MM.1S (cell line): ENCODE measurements around the gene RAPGEF6.

ENCODE experiments used
- DNase-seq: peaks from one replicate; pipeline ENCODE4 v3.0.0-alpha.2; 2015
- H2AFZ ChIP-seq: fragments of 300-600 bp; sonication (generic); 2 replicates; pipeline ENCODE4 v1.6.0; 2016; ENCODE audit warnings: antibody characterized with exemption, low read length
- H3F3A ChIP-seq: fragments of 300-600 bp; sonication (generic); 2 replicates; pipeline ENCODE4 v1.6.1; 2016; ENCODE audit warnings: mild to moderate bottlenecking, antibody characterized with exemption, low read length, moderate library complexity, mixed read lengths; ENCODE audit not compliant: insufficient read depth
- H3K27ac ChIP-seq: fragments of 300-600 bp; sonication (generic); 2 replicates; pipeline ENCODE4 v1.5.1; 2016; ENCODE audit warnings: mild to moderate bottlenecking, low read length
- H3K27me3 ChIP-seq: fragments of 300-600 bp; sonication (generic); replicated peaks from 2 replicates; pipeline ENCODE4 v1.6.0; 2016; ENCODE audit warnings: low read length; ENCODE audit not compliant: insufficient read depth
- H3K36me3 ChIP-seq: fragments of 300-600 bp; sonication (generic); replicated peaks from 2 replicates; pipeline ENCODE4 v1.6.1; 2016; ENCODE audit warnings: mild to moderate bottlenecking, low read length, mixed read lengths; ENCODE audit not compliant: insufficient read depth
- H3K4me1 ChIP-seq: fragments of 300-600 bp; sonication (generic); 2 replicates; pipeline ENCODE4 v1.6.1; 2016; ENCODE audit warnings: low read length, mixed read lengths
- H3K4me2 ChIP-seq: fragments of 300-600 bp; sonication (generic); 2 replicates; pipeline ENCODE4 v1.6.0; 2016; ENCODE audit warnings: low read depth, low read length
- H3K4me3 ChIP-seq: fragments of 300-600 bp; sonication (generic); 2 replicates; pipeline ENCODE4 v1.5.1; 2016; ENCODE audit warnings: low read length, mixed read lengths
- H3K79me2 ChIP-seq: fragments of 300-600 bp; sonication (generic); 2 replicates; pipeline ENCODE4 v1.6.1; 2016; ENCODE audit warnings: mixed run types, low read length, mixed read lengths
- H3K9ac ChIP-seq: fragments of 300-600 bp; sonication (generic); 2 replicates; pipeline ENCODE4 v1.6.1; 2016; ENCODE audit warnings: low read length, mixed read lengths
- H3K9me2 ChIP-seq: fragments of 300-600 bp; sonication (generic); replicated peaks from 2 replicates; pipeline ENCODE4 v1.6.1; 2016; ENCODE audit warnings: mild to moderate bottlenecking, low read length, mixed read lengths; ENCODE audit not compliant: insufficient read depth
- H3K9me3 ChIP-seq: fragments of 300-600 bp; sonication (generic); replicated peaks from 2 replicates; pipeline ENCODE4 v1.6.1; 2016; ENCODE audit warnings: mild to moderate bottlenecking, low read length, mixed read lengths; ENCODE audit not compliant: insufficient read depth
- H4K20me1 ChIP-seq: fragments of 300-600 bp; sonication (generic); 2 replicates; pipeline ENCODE4 v1.6.1; 2016; ENCODE audit warnings: mild to moderate bottlenecking, low read length, moderate library complexity, mixed read lengths; ENCODE audit not compliant: insufficient read depth
- EZH2 ChIP-seq: fragments of 300-600 bp; sonication (generic); optimal IDR thresholded peaks from 2 replicates; pipeline ENCODE3; 2017; ENCODE audit warnings: low read depth, mild to moderate bottlenecking, antibody characterized with exemption, low read length, mixed read lengths
- EZH2phosphoT487 ChIP-seq: fragments of 300-600 bp; sonication (generic); IDR thresholded peaks from 2 replicates; pipeline ENCODE4 v1.6.1; 2018; ENCODE audit warnings: antibody characterized with exemption, low read length
- TF ChIP-seq, protein P1 (sequence below): fragments of 300-600 bp; sonication (generic); IDR thresholded peaks from 2 replicates; pipeline ENCODE4 v1.5.1; 2016; ENCODE audit warnings: antibody characterized with exemption, low read length, mixed read lengths

RAPGEF6 gene

DNA sequence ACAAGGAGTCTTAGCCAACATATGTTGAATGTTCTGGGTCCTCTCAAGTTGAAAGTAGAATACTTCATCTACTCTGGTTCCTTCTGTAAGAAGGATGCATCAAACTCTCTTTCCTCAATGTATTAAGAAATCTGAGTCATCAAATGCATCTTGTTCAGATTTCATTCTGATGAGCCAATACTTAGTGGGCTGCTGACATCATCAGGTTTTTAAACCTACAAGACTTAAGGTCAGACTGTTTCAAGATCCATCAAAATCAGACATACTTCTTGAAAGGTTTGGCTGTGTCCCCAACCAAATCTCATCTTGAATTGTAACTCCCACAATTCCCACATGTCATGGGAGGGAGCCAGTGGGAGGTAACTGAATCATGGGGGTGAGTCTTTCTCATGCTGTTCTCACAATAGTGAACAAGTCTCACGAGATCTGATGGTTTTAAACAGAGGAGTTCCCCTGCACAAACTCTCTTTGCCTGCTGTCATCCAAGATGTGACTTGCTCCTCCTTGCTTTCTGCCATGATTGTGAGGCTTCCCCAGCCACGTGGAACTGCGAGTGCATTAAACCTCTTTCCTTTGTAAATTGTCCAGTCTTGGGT, 168.8 kb downstream of the RAPGEF6 start:
- no peaks in the 10 kb centered on the region for H3F3A ChIP-seq
- H3K4me2 ChIP-seq: no peak overlapping the region
- no peak overlapping the region for H3K4me3 ChIP-seq
- H3K27me3 ChIP-seq: no peaks in the 10 kb centered on the region
- no peak overlapping the region for H2AFZ ChIP-seq
- TF ChIP-seq, protein P1, sequence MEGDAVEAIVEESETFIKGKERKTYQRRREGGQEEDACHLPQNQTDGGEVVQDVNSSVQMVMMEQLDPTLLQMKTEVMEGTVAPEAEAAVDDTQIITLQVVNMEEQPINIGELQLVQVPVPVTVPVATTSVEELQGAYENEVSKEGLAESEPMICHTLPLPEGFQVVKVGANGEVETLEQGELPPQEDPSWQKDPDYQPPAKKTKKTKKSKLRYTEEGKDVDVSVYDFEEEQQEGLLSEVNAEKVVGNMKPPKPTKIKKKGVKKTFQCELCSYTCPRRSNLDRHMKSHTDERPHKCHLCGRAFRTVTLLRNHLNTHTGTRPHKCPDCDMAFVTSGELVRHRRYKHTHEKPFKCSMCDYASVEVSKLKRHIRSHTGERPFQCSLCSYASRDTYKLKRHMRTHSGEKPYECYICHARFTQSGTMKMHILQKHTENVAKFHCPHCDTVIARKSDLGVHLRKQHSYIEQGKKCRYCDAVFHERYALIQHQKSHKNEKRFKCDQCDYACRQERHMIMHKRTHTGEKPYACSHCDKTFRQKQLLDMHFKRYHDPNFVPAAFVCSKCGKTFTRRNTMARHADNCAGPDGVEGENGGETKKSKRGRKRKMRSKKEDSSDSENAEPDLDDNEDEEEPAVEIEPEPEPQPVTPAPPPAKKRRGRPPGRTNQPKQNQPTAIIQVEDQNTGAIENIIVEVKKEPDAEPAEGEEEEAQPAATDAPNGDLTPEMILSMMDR: no peak
- no peak for TF ChIP-seq EZH2
- no peak for DNase-seq
- H3K9ac ChIP-seq: no peak overlapping the region
- no peak overlapping the region for H3K27ac ChIP-seq
- no peaks in the 10 kb centered on the region for H3K79me2 ChIP-seq
- no peaks in the 10 kb centered on the region for H4K20me1 ChIP-seq
- no peaks in the 10 kb centered on the region for H3K9me2 ChIP-seq
- peaks cover 5% of the 10 kb centered on the region; the same call in 1 of the 2 replicates for H3K36me3 ChIP-seq
- no peaks in the 10 kb centered on the region for H3K4me1 ChIP-seq
- H3K9me3 ChIP-seq: no peaks in the 10 kb centered on the region

DNA sequence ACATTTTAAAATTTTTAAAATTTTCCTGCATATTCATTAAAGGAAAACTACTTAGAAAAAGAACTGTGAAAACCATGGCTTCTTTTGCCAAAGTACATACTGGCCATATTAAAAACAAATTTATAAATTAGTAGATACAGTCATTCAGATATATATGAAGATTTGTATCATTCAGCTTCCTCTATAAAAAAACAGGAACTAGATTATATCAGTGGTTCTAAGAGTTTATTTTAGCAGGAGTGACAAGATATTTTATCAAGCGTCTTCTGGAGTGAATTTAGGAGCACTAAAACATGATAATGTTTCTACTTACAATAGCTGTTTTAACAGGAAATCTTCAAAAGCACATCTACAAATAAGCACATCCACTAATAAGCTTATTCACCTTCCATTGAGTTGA, 171.4 kb downstream of the RAPGEF6 start:
- Histone ChIP-seq H3K4me1 (no peaks in the 10 kb centered on the region), H3K79me2 (no peaks in the 10 kb centered on the region), H3K9me2 (no peaks in the 10 kb centered on the region), H3K27me3 (no peaks in the 10 kb centered on the region), H3K36me3 (peaks cover 5% of the 10 kb centered on the region; the same call in 1 of the 2 replicates), H3K9ac (no peak overlapping the region), H3K4me3 (no peak overlapping the region), H3K27ac (no peak overlapping the region), H3K4me2 (no peak overlapping the region), H3F3A (no peaks in the 10 kb centered on the region), H4K20me1 (no peaks in the 10 kb centered on the region), H2AFZ (no peak overlapping the region), H3K9me3 (no peaks in the 10 kb centered on the region)
- TF ChIP-seq, protein P1: no peak
- no peak for TF ChIP-seq EZH2phosphoT487
- DNase-seq: no peak

DNA sequence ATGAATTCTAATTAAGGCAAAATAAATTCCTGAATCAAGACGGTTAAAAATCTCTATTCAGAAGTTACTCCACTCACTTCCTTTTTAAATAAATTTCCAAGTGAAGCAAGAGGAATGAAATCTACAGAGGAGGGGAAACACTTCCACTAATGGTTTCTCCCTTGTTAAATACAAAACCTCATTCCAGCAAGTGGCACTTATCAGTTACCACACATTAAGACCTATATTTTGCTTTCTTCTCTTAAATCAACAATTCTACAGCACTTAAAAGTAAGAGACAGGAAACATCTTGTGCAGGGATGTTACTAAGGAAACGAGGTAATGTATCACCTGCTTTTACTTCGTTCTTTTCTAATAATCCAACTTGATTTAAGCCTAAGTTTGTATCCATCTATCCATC, 172.6 kb downstream of the RAPGEF6 start:
- H3K36me3 ChIP-seq: peaks cover 5% of the 10 kb centered on the region; the same call in 1 of the 2 replicates

More for the DNA sequence above, 172.6 kb downstream of the RAPGEF6 start:
- no peaks in the 10 kb centered on the region for H3K9me3 ChIP-seq
- H3K4me3 ChIP-seq: no peak overlapping the region
- H3K27me3 ChIP-seq: no peaks in the 10 kb centered on the region
- H3K27ac ChIP-seq: no peak overlapping the region
- H3K79me2 ChIP-seq: no peaks in the 10 kb centered on the region
- TF ChIP-seq, protein P1: no peak
- TF ChIP-seq EZH2 (no peak), EZH2phosphoT487 (no peak)
- DNase-seq: no peak
- H3K4me2 ChIP-seq: no peak overlapping the region
- H3K4me1 ChIP-seq: no peaks in the 10 kb centered on the region
- no peak overlapping the region for H3K9ac ChIP-seq
- no peak overlapping the region for H2AFZ ChIP-seq
- no peaks in the 10 kb centered on the region for H4K20me1 ChIP-seq
- H3K9me2 ChIP-seq: no peaks in the 10 kb centered on the region
- no peaks in the 10 kb centered on the region for H3F3A ChIP-seq
